Body of pancreas (tissue), 4 donors: ENCODE data around the gene DUSP16.

Experiments
- CTCF ChIP-seq, 7 experiments: fragments of 450-650 bp in 4 of 7; fragments of 200-600 bp in 3 of 7; sonication (generic) in 3 of 7; IDR thresholded peaks; one replicate each; pipeline ENCODE4 v1.5.1; 2016 to 2019; ENCODE audit warnings: antibody characterized with exemption in 7 of 7
- POLR2A ChIP-seq, 3 donors: fragments of 450-650 bp; IDR thresholded peaks; one replicate each; pipeline ENCODE4 v1.6.1; 2016; ENCODE audit warnings: antibody characterized with exemption in 3 of 3, mild to moderate bottlenecking in 2 of 3

- TF ChIP-seq CTCF (IDR thresholded peaks at IDR 0.05) (no peak), POLR2A (IDR thresholded peaks at IDR 0.05) (no peak)
Observed at GRCh38 chr12:12483438-12483837, 79.2 kb downstream of the DUSP16 start.
